DND-41 (cell line): ENCODE data around the gene DTNB.

Source experiments
- CTCF ChIP-seq: IDR thresholded peaks from 2 replicates; pipeline ENCODE4 v1.5.1; 2012; ENCODE audit warnings: borderline replicate concordance, low read length, moderate library complexity, mild to moderate bottlenecking; ENCODE audit not compliant: poor library complexity, severe bottlenecking; ENCODE audit errors: extremely low read depth
- EZH2 ChIP-seq: IDR thresholded peaks from 3 replicates; pipeline ENCODE4 v1.6.1; 2012; ENCODE audit warnings: borderline replicate concordance, low read depth, mild to moderate bottlenecking, moderate library complexity, low read length, inconsistent platforms; ENCODE audit not compliant: severe bottlenecking

GRCh38 chr2:25494616-25495015 is 178.8 kb downstream of the DTNB start:
- TF ChIP-seq CTCF (no peak), EZH2 (no peak)
